GM11168 (cell line): ENCODE results near the gene LEFTY1.
"Not testable (repeated sequence)": the region's sequence is repeated elsewhere in the genome, so short reads cannot be mapped to it uniquely, and the experiment has no call there.

Experiments
- in situ Hi-C: fragments of 300-500 bp; cut with MboI; formaldehyde crosslinking; loops from one replicate; pipeline ENCODE4 v1.12.0; 2022; ENCODE audit warnings: low sequenced_read_pairs; ENCODE audit not compliant: unreplicated experiment

LEFTY1 gene

DNA sequence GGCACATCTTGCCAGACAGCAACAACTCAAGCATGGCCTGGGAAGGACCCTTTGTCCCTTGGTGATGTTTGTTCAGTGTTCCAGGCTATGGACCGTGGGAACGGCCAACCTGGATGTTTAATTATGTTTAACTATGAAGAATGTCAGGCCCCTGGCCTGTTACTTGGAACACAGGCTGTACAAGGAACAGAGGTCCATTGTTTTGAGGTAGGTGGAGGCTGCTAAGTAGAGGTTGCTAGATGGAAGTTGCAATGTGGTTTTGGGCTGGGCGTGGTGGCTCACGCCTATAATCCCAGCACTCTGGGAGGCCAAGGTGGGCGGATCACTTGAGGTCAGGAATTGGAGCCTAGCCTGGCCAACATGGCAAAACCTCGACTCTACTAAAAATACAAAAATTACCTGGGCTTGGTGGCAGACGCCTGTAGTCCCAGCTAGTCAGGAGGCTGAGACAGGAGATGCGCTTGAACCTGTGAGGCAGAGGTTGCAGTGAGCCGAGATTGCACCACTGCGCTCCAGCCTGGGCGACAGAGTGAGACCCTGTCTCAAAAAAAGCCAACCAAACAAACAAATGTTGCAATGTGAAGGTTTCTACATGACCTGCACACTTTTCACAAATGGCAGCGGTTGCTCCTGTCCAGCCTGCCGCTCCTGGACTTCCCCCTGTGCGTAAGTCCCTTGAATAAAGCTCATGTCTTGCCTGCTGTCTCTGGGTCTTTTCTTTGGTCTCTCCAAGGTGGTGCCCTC lies 2.5 kb upstream of the LEFTY1 start:
- in situ Hi-C loops = no loop called here

DNA sequence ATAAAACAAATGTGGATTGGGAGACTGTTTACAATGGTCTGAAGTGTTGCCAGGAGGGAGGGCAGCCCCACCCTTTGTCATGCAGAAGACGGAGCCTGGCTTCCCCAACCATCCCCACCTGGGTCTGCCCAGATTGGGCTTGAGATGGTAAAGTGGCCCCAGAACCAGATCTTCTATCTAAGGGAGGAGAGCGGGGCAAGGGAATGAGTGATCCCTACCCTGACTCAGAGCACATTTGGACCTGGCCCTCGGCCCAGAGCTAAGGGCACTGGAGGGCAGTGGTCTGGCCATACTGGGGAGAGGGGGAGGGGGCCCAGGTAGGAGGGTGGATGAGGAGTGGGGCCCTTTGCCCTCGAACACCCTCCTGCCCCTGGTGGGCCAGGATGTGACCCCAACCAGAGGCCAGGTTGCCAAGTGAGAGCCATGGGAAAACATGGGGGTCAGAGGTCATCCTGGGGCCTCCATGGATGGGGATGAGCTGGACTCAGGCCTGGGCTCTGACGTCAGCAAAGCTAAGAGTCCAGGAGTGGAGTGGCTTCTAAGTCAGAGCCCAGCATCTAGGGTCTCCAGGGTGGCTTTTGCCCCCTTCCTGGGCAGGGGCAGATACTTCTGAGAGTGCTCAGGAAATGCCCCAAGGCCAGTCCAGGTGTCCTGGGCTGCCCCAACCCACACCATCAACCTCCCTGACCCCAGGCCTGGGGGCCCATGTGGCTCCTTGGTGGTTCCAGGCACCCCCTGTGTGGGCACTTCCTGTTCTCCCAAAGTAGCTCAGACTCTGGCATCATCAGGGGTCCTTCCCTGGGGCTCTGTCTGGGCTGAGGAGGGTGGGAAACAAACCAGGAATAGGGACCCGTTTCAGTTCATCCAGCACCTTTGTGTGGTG lies 1.6 kb upstream of the LEFTY1 start:
- in situ Hi-C loops = no loop called here

DNA sequence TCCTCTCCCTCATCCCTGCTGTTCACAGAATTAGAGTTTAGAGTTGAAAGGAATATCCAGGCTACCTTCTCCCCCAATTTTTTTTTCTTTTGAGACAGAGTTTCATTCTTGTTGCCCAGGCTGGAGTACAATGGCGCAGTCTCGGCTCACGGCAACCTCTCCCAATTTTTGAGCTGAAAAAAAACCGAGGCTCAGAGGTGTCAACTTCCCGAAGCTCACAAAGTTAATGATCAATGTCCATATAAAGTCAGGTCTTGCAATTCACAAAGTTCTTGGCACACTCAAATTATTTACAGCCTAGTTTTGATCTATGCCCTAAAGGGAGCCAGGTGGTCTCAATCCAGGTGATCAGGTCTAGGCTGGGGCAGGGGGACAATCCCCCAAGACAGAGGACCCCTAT lies 797 bp upstream of the LEFTY1 start:
- in situ Hi-C loops = no loop called here

DNA sequence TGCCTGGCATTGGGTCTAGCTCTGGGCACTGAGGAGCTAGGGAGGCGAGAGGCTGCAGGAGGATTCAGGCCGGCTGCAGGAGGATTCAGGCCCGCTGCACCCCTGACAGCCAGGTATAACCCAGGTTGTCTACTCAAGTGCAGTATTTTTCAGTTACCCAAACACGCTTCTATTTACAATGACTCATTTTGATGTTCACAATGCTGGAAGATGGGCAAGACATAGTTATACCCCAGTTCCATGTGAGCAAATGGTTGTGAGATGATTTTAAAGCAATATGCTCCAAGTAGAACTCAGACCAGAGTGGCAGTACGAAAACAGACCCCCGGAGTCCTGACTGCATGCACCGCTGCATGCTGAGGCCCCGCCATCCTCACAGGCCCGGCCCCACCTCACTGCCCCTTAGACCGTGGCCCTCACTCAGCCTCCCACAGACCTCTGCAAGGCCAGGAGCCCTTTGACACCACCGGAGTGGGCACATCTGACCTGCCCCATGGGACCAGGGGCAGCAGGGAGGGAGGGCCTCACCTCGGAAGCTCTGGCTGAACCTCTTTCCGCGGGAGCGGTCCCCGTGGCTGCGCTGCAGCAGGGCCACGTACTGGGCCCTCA lies 553 bp downstream of the LEFTY1 start:
- in situ Hi-C loops = no loop called here

DNA sequence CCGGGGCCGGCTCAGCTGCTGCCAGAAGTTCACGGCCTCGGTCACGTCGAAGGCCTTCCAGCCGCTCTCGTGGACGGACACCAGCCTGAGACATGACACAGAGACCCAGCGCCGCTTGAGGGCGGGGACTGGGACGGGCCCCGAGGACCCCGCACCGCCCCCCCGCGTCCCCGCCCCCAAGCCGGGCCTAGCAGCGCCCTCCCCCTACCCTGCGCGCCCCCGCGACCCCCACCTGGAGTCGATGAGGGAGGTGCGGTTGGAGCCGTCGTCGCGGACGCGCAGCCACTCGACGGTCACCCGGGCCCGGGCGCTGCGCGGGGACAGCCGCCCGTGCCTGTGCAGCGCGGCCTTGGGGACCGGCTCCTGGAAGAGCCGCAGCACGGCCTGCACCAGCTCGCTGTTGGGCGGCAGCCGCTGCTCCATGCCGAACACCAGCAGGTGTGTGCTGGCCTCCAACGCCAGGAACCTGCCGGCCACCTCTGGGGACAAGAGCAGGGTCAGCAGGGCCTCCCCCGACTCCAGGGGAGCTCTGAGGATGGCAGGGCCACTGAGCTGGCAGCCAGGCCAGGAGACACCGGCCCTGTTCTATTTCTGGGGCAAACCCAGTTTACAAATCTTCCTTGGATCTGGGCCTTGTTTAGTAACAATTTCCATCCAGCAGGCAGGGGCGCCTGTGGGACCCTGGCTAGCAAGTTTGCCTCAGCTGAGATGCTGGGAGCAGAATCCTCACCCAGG lies 1.2 kb downstream of the LEFTY1 start:
- in situ Hi-C loops = not testable (repeated sequence)

- in situ Hi-C loops = no loop called here
Observed at GRCh38 chr1:225887030-225887314, 2.0 kb downstream of the LEFTY1 start.

GRCh38 chr1:225886159-225887029 lies 2.6 kb downstream of the LEFTY1 start:
- in situ Hi-C loops = no loop called here

- in situ Hi-C loops = no loop called here
Observed at GRCh38 chr1:225885336-225885735, 3.6 kb downstream of the LEFTY1 start.

DNA sequence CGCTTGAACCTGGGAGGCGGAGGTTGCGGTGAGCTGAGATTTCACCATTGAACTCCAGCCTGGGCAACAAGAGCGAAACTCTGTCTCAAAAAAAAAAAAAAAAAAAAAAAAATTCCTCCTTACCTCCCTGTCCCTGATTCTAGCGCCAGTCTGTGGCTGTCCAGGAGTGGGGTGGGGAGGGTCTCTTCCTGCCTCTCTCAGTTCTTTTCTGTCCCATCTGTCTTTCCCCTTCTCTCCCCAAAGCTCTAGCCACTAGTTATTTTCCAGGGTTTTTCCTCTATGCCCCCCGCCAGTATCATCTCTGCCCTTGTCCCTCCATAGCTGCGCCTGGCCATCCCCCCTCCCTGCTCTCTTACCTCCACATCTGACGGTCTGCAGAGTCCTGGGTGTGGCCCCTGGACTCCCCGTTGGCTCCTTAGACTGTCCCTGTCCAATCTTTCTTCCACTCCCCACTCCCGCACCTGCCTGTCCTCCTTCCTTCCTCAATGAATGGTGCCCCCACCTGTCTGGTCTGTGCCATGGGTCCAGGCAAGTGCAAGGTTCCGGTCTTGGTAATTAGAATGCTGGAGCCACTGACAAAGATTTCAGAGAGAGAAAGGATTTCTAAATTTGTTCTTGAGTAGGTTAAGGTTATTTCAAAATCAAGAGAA lies 5.2 kb downstream of the LEFTY1 start:
- in situ Hi-C loops = no loop called here

DNA sequence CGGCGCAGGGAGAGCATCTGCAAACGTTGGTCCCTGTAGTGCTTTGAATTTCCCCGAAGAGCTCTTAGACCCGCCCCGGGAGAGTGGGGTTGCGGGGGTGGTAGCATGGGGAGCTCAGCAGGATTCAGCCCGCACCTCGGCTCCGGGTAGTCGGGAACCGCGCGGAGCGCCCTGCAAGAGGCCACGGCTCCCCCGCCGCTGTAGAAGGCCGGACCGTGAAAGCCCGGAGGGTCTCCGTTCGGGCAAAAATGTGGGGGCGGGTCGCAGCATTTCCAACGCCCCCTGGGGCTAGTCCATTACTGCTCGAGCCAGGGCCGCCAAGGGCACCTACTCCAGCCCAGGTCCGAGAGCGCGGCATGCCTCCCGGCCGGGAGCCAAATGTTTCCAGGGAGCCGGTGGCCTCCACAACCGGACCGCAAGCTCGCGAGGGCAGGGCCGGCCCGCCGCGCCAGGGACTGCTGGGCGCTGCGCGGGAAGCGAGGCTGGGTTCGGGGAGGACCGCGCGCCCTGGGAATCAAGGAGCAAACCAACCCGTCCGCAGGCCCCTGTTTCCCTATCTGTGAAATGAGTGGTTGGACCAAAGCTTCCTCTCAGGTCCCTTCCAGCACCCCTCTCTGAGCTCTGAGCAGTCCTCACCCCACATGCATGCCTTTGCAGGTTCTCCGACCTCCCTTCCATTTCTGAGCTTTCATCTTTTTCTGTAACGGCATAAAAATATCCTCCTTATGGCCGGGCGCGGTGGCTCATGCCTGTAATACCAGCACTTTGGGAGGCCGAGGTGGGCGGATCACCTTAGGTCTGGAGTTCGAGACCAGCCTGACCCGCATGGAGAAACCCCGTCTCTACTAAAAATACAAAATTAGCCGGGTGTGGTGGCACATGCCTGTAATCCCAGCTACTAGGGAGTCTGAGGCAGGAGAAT lies 6.0 kb downstream of the LEFTY1 start:
- in situ Hi-C loops = no loop called here

DNA sequence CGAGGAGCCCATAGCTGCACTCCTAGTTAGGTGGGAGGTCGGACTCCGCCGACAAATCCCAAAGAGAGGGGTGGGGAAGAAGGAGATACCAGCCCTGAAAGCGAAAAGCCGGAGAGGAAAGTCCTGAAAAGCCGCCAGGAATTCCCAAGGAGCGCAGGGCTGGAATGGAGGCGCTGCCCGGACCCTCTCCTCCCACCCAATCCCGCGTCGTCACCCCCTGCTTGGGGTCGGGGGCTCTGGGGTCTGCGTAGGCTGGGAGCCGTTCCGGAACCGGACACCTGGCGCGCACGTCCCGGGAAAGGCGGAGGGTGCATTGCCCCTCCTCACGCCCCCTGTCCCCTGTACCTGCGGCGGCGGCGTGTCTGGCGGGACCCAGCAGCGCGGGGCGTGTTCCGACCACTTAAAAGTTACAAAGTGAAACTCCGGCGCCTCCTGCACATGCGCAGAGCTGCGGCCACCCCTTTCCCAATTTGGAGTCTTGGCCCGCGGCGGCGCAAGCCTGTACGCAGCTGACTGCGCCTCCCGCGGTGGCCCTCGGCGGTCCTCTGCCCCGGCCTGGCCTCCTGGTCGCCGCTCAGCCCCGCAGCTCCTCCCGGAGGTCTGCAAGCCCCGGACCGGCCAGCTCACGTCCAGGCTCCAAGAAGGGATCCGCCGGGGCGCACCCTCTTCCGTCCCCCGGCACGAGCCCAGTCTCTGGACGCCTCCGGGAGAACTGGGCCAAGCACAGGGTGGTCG lies 6.8 kb downstream of the LEFTY1 start, which contains the start of gene TMEM63A:
Gene TMEM63A (minus strand): TSS at position 422 of the 735 bp plus-strand sequence. CDS start 4,800 bp downstream, outside the sequence.
- in situ Hi-C loops = no loop called here

DNA sequence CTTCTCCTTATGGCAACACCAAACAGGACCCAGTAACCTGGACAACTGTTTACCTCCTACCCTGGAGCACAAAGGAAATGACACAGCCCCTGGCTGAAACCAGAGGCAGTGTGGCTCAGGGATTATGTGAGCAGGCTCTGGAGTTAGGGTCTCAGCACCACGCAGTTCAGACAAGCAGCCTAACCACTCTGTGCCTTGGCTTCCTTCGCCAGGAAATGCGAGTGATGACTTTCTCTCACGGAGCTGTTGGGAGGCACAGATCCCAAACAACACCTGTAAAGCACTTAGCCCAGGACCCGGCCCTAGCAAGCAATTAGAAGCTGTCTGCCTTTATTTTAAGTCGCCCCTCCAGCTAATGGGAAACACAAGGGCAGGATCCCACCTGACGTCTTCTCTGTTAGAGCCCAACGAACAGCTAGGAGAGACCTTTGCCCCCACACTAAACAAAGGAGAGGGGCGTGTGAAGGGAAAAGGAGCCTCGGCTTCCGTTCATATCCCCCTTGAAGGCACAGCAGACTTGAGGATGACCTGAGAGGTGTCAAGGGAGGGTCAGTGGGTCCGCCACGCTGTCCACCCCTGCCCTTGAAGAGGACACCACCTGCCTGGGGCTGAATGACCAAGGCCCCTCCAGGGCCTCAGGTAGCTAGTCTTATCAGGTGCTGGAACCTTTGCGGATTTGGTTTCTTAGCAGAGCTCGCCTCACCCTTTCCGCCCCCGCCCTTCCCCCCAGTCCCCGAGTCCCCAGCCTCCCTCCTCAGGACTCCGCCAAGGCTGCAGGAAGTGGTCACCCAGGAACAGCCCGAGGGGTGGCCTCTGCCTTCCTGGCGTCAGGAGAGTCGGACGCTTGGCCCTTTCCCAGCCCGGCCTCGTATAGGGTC lies 7.6 kb downstream of the LEFTY1 start:
- in situ Hi-C loops = no loop called here

GRCh38 chr1:225880636-225881035 lies 8.3 kb downstream of the LEFTY1 start:
- in situ Hi-C loops = no loop called here

GRCh38 chr1:225880222-225880588 lies 8.7 kb downstream of the LEFTY1 start:
- in situ Hi-C loops = no loop called here

DNA sequence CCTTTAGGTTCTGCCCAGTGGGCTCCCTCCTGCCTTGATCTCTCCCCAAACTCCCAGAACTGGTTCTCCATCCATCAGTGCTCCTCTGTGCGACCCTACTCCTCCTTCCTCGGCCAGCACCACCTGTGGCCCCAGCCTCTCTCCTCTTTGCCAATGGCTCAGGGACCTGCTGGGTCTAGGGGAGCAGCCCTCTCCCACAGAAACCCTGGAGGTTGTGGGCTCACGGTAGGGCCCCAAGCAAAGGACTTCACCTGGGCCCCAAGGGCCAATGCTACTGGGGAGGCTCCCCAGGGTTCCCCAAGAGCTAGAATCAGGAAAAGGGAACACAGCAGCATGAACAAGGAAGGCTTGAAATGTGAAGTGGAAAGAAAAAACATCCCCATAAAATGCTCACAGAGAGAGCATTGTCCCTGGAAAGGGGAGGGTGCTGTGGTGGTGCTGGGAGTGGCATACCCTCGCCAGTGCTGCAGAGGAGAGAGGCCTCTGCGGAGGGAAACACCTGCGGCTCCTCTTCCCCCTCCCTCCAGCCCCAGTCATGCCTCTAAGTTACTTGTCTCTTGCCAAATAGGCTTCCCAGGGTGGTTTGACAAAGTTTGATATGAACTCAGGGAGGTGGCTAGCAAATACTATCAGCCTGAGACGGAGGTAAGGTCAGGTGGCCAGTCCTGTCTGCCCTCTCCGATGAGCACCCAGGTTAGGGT lies 9.3 kb downstream of the LEFTY1 start:
- in situ Hi-C loops = no loop called here

GRCh38 chr1:225878282-225878681 lies 10.7 kb downstream of the LEFTY1 start:
- in situ Hi-C loops = no loop called here
